Peyer's patch (tissue), 4 donors: ENCODE data around the gene CCNJL.

Experiments
- POLR2A ChIP-seq, 2 donors: fragments of 450-650 bp; IDR thresholded peaks; one replicate each; pipeline ENCODE4 v1.5.1; 2017; ENCODE audit warnings: antibody characterized with exemption in 2 of 2, mild to moderate bottlenecking in 2 of 2, moderate library complexity in 2 of 2
- TF ChIP-seq, protein P1 (sequence below), 6 experiments: fragments of 450-650 bp in 4 of 6; fragments of 200-600 bp in 2 of 6; sonication (generic) in 1 of 6; IDR thresholded peaks; one replicate each; pipeline ENCODE4 v1.5.1; 2017 to 2019; ENCODE audit warnings: antibody characterized with exemption in 6 of 6, mild to moderate bottlenecking in 3 of 6, moderate library complexity in 1 of 6

DNA sequence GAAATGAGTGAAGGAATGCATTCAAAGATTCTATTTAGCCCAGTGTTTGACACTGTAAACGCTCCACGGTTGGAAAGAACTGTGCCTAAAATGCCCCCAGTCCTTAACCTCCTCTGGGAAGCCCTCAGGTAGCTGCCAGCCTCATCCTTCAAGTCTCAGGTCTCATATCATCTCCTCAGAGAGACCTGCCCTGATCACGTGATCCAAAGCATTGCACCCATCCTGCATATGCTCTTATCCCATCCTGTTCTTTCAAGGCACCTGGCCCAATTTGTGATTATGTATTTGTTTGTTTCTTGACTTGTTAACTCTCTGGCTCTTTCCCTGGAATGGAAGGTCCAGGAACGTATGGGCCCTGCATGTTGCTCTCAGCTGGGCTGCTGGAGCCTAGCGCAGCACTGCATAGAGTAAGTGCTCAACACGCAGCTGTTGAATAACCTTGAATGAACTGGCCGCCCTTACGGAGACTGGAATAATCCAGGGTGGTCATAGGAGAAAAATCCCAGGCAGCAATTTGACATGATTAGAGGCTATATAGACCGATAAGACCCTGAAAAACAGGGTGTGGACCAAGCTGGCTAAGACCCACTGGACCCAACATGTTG, 49.4 kb upstream of the CCNJL start:
- TF ChIP-seq, protein P1, sequence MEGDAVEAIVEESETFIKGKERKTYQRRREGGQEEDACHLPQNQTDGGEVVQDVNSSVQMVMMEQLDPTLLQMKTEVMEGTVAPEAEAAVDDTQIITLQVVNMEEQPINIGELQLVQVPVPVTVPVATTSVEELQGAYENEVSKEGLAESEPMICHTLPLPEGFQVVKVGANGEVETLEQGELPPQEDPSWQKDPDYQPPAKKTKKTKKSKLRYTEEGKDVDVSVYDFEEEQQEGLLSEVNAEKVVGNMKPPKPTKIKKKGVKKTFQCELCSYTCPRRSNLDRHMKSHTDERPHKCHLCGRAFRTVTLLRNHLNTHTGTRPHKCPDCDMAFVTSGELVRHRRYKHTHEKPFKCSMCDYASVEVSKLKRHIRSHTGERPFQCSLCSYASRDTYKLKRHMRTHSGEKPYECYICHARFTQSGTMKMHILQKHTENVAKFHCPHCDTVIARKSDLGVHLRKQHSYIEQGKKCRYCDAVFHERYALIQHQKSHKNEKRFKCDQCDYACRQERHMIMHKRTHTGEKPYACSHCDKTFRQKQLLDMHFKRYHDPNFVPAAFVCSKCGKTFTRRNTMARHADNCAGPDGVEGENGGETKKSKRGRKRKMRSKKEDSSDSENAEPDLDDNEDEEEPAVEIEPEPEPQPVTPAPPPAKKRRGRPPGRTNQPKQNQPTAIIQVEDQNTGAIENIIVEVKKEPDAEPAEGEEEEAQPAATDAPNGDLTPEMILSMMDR (IDR thresholded peaks at IDR 0.05): no peak
- TF ChIP-seq POLR2A (IDR thresholded peaks at IDR 0.05): no peak
